ENCODE measurements around the gene KCNIP4.

Gene KCNIP4

DNA sequence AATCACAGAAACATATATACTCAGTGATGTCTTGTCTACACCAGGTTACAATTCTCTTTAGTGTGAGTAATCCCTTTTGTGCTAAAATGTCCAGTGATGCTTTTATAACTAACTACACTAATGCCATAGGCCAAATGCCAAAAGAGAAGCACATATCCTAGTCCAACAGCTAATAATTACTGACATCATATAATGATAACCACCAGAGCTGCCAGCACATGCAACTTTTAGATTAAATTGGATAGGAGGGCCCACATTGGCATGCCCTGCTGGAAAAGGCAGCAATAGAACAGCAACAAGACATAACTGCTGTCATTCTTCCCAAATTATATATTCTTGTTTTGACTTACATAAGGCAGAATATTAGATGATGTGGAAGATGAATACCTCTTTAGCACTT, 238.8 kb downstream of the KCNIP4 start:
- no peaks in the 10 kb centered on the region for H3K36me3 ChIP-seq (ENCODE audit: control insufficient read depth, insufficient read depth, low read length)
- peaks cover 4% of the 10 kb centered on the region; the same call in 1 of the 2 replicates for H3K4me1 ChIP-seq (ENCODE audit: control insufficient read depth, insufficient read depth, low read length)
- DNase-seq (ENCODE audit: low read depth, low spot score): no peak
- H3K9me3 ChIP-seq (ENCODE audit: control insufficient read depth, insufficient read depth, low read length): no peaks in the 10 kb centered on the region
- no peak overlapping the region for H3K27ac ChIP-seq (ENCODE audit: low read length)
- H3K27me3 ChIP-seq (ENCODE audit: control insufficient read depth, insufficient read depth, low read length): no peaks in the 10 kb centered on the region
- no peak overlapping the region for H3K4me3 ChIP-seq (ENCODE audit: low read length)

DNA sequence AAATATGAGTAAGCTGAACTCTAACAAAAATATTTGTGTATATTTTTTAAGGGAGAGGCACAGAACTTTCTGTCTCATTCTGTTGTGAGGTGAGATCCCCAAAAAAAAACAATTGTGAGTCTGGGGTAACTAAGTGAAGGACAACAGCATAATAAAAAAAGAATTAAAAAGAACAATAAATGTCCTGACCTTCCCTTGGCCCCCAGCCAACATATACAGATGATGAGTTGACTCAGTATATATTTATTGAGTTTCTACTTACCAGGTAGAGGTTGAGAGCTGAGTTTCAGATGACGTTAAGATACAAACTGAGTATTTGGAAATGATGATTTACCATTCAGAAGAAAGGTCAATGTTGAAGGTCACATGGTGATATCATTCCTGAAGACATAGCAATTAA, 239.5 kb downstream of the KCNIP4 start:
- Histone ChIP-seq H3K4me3 (ENCODE audit: low read length) (no peak overlapping the region), H3K36me3 (ENCODE audit: control insufficient read depth, insufficient read depth, low read length) (no peaks in the 10 kb centered on the region), H3K9me3 (ENCODE audit: control insufficient read depth, insufficient read depth, low read length) (no peaks in the 10 kb centered on the region), H3K27me3 (ENCODE audit: control insufficient read depth, insufficient read depth, low read length) (no peaks in the 10 kb centered on the region), H3K4me1 (ENCODE audit: control insufficient read depth, insufficient read depth, low read length) (peaks cover 4% of the 10 kb centered on the region; the same call in 1 of the 2 replicates), H3K27ac (ENCODE audit: low read length) (no peak overlapping the region)
- DNase-seq (ENCODE audit: low read depth, low spot score): no peak
- no CpG with 5 or more reads among the region's 1 CpG for WGBS (ENCODE audit: insufficient coverage, insufficient read length)

DNA sequence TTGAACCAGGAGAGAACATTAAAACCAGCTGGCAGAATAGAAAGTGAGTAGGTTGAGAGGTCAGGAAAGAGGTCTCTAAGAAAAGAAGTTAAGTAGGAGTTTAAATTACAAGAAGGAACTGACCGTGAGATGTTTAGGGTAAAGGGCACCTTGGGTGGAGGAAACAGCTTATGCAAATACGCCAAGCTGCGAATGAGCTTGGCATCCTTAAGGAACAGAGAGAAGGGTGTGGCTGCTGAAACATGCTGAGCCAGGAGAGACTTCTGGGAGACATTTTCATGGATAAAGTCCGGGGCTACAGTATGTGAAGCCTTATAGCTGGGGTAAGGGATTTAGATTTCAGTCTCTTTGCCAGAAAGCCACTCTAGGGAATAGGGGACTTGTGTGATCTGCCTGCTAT, 249.1 kb downstream of the KCNIP4 start:
- Histone ChIP-seq H3K27ac (ENCODE audit: low read length) (no peak overlapping the region), H3K4me3 (ENCODE audit: low read length) (no peak overlapping the region), H3K4me1 (ENCODE audit: control insufficient read depth, insufficient read depth, low read length) (no peaks in the 10 kb centered on the region), H3K36me3 (ENCODE audit: control insufficient read depth, insufficient read depth, low read length) (no peaks in the 10 kb centered on the region), H3K27me3 (ENCODE audit: control insufficient read depth, insufficient read depth, low read length) (no peaks in the 10 kb centered on the region), H3K9me3 (ENCODE audit: control insufficient read depth, insufficient read depth, low read length) (no peaks in the 10 kb centered on the region)
- WGBS (ENCODE audit: insufficient coverage, insufficient read length): no CpG with 5 or more reads among the region's 4 CpGs
- no peak for DNase-seq (ENCODE audit: low read depth, low spot score)

DNA sequence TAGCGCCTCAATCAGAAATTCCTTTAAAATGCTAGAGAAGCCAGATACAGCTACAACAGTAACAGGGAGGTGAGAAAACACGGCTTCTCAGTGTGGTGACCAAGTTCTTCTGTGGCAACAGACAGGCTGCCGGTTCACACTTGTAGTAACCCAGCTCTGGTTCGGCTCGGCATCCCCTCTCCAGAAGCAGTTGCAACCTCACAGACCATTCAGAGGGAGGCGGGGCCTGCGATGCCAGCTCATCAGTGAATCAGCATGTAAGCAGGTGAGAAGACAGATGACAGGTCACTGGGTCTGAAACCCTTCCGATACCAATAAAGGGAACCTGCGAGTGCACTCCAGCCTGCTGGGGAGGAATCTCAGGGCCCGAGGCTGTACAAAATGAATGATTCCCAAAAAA, 251.0 kb downstream of the KCNIP4 start:
- Histone ChIP-seq H3K27me3 (ENCODE audit: control insufficient read depth, insufficient read depth, low read length) (no peaks in the 10 kb centered on the region), H3K4me3 (ENCODE audit: low read length) (no peak overlapping the region), H3K4me1 (ENCODE audit: control insufficient read depth, insufficient read depth, low read length) (no peaks in the 10 kb centered on the region), H3K27ac (ENCODE audit: low read length) (no peak overlapping the region), H3K9me3 (ENCODE audit: control insufficient read depth, insufficient read depth, low read length) (no peaks in the 10 kb centered on the region), H3K36me3 (ENCODE audit: control insufficient read depth, insufficient read depth, low read length) (no peaks in the 10 kb centered on the region)
- DNase-seq (ENCODE audit: low read depth, low spot score): peak; percentile 39
- WGBS (ENCODE audit: insufficient coverage, insufficient read length): no CpG with 5 or more reads among the region's 10 CpGs

DNA sequence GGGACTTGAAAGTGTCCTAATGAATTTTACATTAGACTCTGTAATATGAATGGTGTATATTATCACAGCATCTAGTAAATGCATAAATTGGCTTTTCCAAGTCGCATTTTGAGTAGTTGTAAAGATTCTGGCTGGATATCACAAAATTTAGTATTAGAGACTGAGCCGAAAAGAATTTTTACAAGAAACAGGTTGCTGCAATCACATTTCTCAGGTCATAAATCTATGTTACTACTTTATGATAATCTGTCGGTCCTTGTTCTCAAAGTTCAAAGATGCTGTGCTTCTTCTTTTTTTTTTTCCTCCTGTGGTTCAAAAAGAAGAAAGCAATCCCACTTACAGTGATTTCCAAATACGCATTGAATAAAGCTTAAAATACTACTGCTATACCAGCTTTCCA, 253.4 kb downstream of the KCNIP4 start:
- DNase-seq (ENCODE audit: low read depth, low spot score): no peak
- Histone ChIP-seq H3K4me1 (ENCODE audit: control insufficient read depth, insufficient read depth, low read length) (no peaks in the 10 kb centered on the region), H3K27ac (ENCODE audit: low read length) (no peak overlapping the region), H3K4me3 (ENCODE audit: low read length) (no peak overlapping the region), H3K36me3 (ENCODE audit: control insufficient read depth, insufficient read depth, low read length) (no peaks in the 10 kb centered on the region), H3K9me3 (ENCODE audit: control insufficient read depth, insufficient read depth, low read length) (no peaks in the 10 kb centered on the region), H3K27me3 (ENCODE audit: control insufficient read depth, insufficient read depth, low read length) (no peaks in the 10 kb centered on the region)
- no CpG with 5 or more reads among the region's 4 CpGs for WGBS (ENCODE audit: insufficient coverage, insufficient read length)

DNA sequence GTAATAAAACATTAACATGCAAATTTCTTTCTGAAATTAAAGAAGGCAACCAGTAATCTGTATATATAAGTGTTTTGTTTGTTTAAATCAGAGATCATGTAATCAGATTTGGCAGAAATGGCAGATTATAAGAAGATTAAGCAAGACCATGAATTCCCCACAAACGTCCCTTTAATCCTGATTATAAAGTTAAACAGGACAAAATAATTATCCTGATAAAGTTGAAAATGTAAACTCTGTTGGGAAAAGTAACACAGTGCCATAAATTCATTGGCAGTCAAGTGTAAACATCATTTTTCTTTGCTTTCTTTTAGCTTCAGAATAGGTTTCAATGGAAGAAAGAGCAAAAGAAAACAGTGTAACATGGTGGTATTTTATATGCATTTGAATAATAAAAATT, 256.3 kb downstream of the KCNIP4 start:
- H3K27me3 ChIP-seq (ENCODE audit: control insufficient read depth, insufficient read depth, low read length): no peaks in the 10 kb centered on the region
- H3K27ac ChIP-seq (ENCODE audit: low read length): no peak overlapping the region
- no peak for DNase-seq (ENCODE audit: low read depth, low spot score)
- no peak overlapping the region for H3K4me3 ChIP-seq (ENCODE audit: low read length)
- H3K36me3 ChIP-seq (ENCODE audit: control insufficient read depth, insufficient read depth, low read length): no peaks in the 10 kb centered on the region
- H3K4me1 ChIP-seq (ENCODE audit: control insufficient read depth, insufficient read depth, low read length): no peaks in the 10 kb centered on the region
- H3K9me3 ChIP-seq (ENCODE audit: control insufficient read depth, insufficient read depth, low read length): no peaks in the 10 kb centered on the region
- no CpG with 5 or more reads among the region's 1 CpG for WGBS (ENCODE audit: insufficient coverage, insufficient read length)

DNA sequence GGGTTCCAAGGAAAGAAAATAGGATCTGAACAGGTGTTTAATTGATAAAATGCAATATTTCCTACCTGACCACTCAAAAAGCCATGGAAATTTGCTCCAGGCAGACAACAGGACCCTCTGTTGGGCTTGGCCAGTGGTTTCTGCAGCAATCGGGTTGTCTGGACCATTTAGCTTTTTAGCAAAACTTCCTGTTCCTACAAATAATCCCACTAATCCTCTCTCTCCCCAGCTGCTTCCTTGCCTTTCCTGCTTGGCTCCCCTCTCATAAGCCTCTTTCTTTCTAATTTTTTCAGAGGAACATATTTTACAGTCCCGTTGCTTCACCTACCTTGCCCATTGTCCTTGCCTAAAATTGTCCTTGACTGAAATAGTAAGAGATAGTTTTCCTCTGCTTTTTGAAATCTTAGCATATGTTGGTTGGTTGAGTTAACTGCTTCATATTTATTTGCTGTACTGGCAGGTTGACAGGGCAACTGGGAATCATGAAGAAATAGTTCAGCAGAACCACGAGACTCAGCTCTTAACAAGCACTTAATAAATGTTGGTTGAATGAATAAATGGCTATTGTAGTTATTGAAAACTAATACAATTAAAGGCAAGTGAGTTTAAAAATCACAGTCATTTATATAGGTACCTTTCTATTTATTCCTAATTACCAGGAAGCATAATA, 259.8 kb downstream of the KCNIP4 start:
- no peak overlapping the region for H3K4me3 ChIP-seq (ENCODE audit: low read length)
- no CpG with 5 or more reads among the region's 3 CpGs for WGBS (ENCODE audit: insufficient coverage, insufficient read length)
- no peaks in the 10 kb centered on the region for H3K27me3 ChIP-seq (ENCODE audit: control insufficient read depth, insufficient read depth, low read length)

DNA sequence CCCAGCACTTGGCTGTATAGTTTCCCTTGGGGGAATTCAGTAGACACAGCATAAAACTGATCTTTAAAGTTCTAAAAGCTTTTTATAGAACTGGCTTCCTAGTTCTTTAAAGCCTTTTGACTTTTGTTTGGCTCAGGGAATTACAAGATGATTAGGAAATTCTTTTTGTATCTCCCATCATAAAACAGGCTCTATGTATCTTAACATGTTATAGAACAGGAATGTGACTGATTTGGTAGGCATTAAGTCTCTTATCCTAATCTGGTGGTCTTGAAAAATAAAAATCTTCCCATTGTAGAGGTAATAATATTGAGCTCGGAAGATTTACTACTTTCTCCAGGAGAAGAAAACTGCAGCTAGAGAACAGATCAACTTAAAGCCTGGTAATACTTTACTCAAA, 262.7 kb downstream of the KCNIP4 start:
- no peaks in the 10 kb centered on the region for H3K9me3 ChIP-seq (ENCODE audit: control insufficient read depth, insufficient read depth, low read length)
- H3K27me3 ChIP-seq (ENCODE audit: control insufficient read depth, insufficient read depth, low read length): no peaks in the 10 kb centered on the region
- no CpG with 5 or more reads among the region's 1 CpG for WGBS (ENCODE audit: insufficient coverage, insufficient read length)
- H3K36me3 ChIP-seq (ENCODE audit: control insufficient read depth, insufficient read depth, low read length): no peaks in the 10 kb centered on the region
- H3K27ac ChIP-seq (ENCODE audit: low read length): no peak overlapping the region
- H3K4me1 ChIP-seq (ENCODE audit: control insufficient read depth, insufficient read depth, low read length): no peaks in the 10 kb centered on the region
- DNase-seq (ENCODE audit: low read depth, low spot score): no peak
- H3K4me3 ChIP-seq (ENCODE audit: low read length): no peak overlapping the region

More for the DNA sequence above, 259.8 kb downstream of the KCNIP4 start:
- no peaks in the 10 kb centered on the region for H3K9me3 ChIP-seq (ENCODE audit: control insufficient read depth, insufficient read depth, low read length)
- DNase-seq (ENCODE audit: low read depth, low spot score): no peak
- H3K36me3 ChIP-seq (ENCODE audit: control insufficient read depth, insufficient read depth, low read length): no peaks in the 10 kb centered on the region
- no peak overlapping the region for H3K27ac ChIP-seq (ENCODE audit: low read length)
- no peaks in the 10 kb centered on the region for H3K4me1 ChIP-seq (ENCODE audit: control insufficient read depth, insufficient read depth, low read length)

DNA sequence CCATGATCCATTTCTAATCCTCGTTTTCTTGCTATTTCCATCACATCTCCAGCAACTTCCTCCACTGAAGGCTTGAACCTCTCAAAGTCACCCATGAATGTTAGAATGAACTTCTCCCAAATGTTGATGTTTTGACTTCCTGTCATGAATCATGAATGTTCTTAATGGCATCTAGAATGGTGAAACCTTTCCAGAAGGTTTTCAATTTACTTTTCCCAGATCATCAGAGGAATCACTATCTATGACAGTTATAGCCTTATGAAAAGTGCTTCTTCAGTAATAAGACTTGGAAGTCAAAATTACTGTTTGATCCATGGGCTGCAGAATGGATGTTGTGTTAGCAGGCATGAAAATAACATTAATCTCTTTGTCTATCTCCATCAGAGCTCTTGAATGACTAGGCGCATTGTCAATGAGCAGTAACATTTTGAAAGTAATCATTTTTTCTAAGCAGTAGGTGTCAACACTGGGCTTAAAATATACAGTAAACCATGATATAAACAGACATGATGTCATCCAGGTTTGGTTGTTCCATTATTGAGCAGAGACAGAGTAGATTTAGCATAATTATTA, 268.2 kb downstream of the KCNIP4 start:
- Histone ChIP-seq H3K27me3 (ENCODE audit: control insufficient read depth, insufficient read depth, low read length) (no peaks in the 10 kb centered on the region), H3K4me1 (ENCODE audit: control insufficient read depth, insufficient read depth, low read length) (no peaks in the 10 kb centered on the region), H3K27ac (ENCODE audit: low read length) (no peak overlapping the region), H3K4me3 (ENCODE audit: low read length) (no peak overlapping the region), H3K9me3 (ENCODE audit: control insufficient read depth, insufficient read depth, low read length) (no peaks in the 10 kb centered on the region), H3K36me3 (ENCODE audit: control insufficient read depth, insufficient read depth, low read length) (no peaks in the 10 kb centered on the region)
- no peak for DNase-seq (ENCODE audit: low read depth, low spot score)
- WGBS (ENCODE audit: insufficient coverage, insufficient read length): no CpG with 5 or more reads among the region's 2 CpGs

DNA sequence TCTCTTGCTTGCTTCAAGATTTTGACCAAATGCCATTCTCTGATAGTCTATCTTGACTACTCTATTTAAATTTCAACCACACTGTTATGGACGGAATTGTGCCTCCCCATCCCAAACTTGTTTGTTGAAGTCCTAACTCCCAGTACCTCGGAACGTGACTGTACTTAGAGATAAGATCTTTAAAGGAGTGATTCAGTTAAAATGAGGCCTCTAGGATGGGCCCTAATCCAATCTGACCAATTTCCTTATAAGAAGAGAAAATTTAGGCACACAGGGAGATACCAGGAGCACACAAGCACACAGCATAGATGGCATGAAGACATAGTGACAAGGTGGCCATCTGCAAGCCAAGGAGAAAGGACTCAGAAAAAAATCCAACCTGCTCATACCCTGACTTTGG, 269.9 kb downstream of the KCNIP4 start:
- no peaks in the 10 kb centered on the region for H3K4me1 ChIP-seq (ENCODE audit: control insufficient read depth, insufficient read depth, low read length)
- no CpG with 5 or more reads among the region's 3 CpGs for WGBS (ENCODE audit: insufficient coverage, insufficient read length)
- DNase-seq (ENCODE audit: low read depth, low spot score): no peak

DNA sequence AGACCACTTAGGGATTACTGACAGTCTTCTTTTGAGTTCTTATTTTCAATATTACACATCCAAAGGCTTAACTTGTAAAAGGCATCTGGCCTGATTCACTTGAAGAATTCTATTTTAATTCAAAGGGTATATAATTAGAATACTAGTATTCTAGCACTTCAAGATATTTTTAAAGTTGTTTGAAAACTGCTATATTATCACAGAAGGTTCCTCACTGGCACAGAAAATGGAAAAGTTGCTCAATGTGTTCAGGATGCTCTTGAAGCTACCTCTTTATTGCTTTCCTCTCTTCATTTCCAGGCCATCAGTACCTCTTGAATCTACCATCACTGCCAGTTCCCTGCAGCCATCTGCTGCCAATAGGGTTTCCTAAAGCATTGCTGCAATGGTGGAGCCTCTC, 271.4 kb downstream of the KCNIP4 start:
- no peaks in the 10 kb centered on the region for H3K4me1 ChIP-seq (ENCODE audit: control insufficient read depth, insufficient read depth, low read length)
- no peaks in the 10 kb centered on the region for H3K27me3 ChIP-seq (ENCODE audit: control insufficient read depth, insufficient read depth, low read length)
- no peak overlapping the region for H3K4me3 ChIP-seq (ENCODE audit: low read length)
- H3K9me3 ChIP-seq (ENCODE audit: control insufficient read depth, insufficient read depth, low read length): no peaks in the 10 kb centered on the region
- H3K36me3 ChIP-seq (ENCODE audit: control insufficient read depth, insufficient read depth, low read length): no peaks in the 10 kb centered on the region
- DNase-seq (ENCODE audit: low read depth, low spot score): no peak
- no peak overlapping the region for H3K27ac ChIP-seq (ENCODE audit: low read length)

More for the DNA sequence above, 269.9 kb downstream of the KCNIP4 start:
- no peaks in the 10 kb centered on the region for H3K9me3 ChIP-seq (ENCODE audit: control insufficient read depth, insufficient read depth, low read length)
- no peak overlapping the region for H3K27ac ChIP-seq (ENCODE audit: low read length)
- H3K36me3 ChIP-seq (ENCODE audit: control insufficient read depth, insufficient read depth, low read length): no peaks in the 10 kb centered on the region
- no peak overlapping the region for H3K4me3 ChIP-seq (ENCODE audit: low read length)
- H3K27me3 ChIP-seq (ENCODE audit: control insufficient read depth, insufficient read depth, low read length): no peaks in the 10 kb centered on the region
